Stimulated activated CD8-positive, alpha-beta memory T cell treated with anti-CD3 and anti-CD28 coated beads, Interleukin-15, amount 100 ng/mL, for 4 hours (primary cell): Measurements from ENCODE around the gene TMEM80.
"Not testable (repeated sequence)": the region's sequence is repeated elsewhere in the genome, so short reads cannot be mapped to it uniquely, and the experiment has no call there.

ENCODE experiments used
- DNase-seq, 2 donors: peaks; one replicate each; pipeline ENCODE4 v3.0.0-alpha.2; 2020; ENCODE audit warnings: low read depth in 2 of 2

Gene TMEM80

GRCh38 chr11:679271-680207 is 16.1 kb upstream of the TMEM80 start:
- no peak for DNase-seq

- no peak for DNase-seq
Measured at GRCh38 chr11:680476-680875, 15.1 kb upstream of the TMEM80 start.

GRCh38 chr11:680970-681369 is 14.6 kb upstream of the TMEM80 start:
- DNase-seq: peak in 1 of 2 donors; percentile 28

GRCh38 chr11:686451-687243 is 9.0 kb upstream of the TMEM80 start:
- no peak for DNase-seq

GRCh38 chr11:687751-688150 is 7.9 kb upstream of the TMEM80 start:
- no peak for DNase-seq

- no peak for DNase-seq
Measured at GRCh38 chr11:688681-689080, 6.9 kb upstream of the TMEM80 start.

GRCh38 chr11:689625-690024 is 6.0 kb upstream of the TMEM80 start:
- DNase-seq: no peak

- DNase-seq: not testable (repeated sequence)
Measured at GRCh38 chr11:690244-690643, 5.4 kb upstream of the TMEM80 start.

- no peak for DNase-seq
Measured at GRCh38 chr11:690738-691633, 4.6 kb upstream of the TMEM80 start.

- no peak for DNase-seq
Measured at GRCh38 chr11:691710-692590, 3.7 kb upstream of the TMEM80 start.

GRCh38 chr11:692824-693414 is 2.7 kb upstream of the TMEM80 start:
- no peak for DNase-seq

- DNase-seq: no peak
Measured at GRCh38 chr11:693415-693831, 2.2 kb upstream of the TMEM80 start.

GRCh38 chr11:693887-694562 is 1.6 kb upstream of the TMEM80 start:
- no peak for DNase-seq

- peak; percentile 96 to 98 for DNase-seq
Measured at GRCh38 chr11:694563-695287, 891 bp upstream of the TMEM80 start, which contains the start of gene DEAF1. Gene DEAF1 (minus strand): TSS chr11:695222. CDS start chr11:695047, 175 bp downstream.

- DNase-seq: no peak
Measured at GRCh38 chr11:695288-695537, 403 bp upstream of the TMEM80 start.

- DNase-seq: no peak
Measured at GRCh38 chr11:696955-697491, 1.4 kb downstream of the TMEM80 start.

GRCh38 chr11:697811-698311 is 2.2 kb downstream of the TMEM80 start:
- DNase-seq: no peak

- DNase-seq: no peak
Measured at GRCh38 chr11:698493-699115, 3.0 kb downstream of the TMEM80 start.
